HL-60 (cell line): Measurements from ENCODE around the gene NCOR2.

Experiments used
- GABPA ChIP-seq: IDR thresholded peaks from 2 replicates; pipeline ENCODE4 v1.6.1; 2012; ENCODE audit warnings: low read depth
- TF ChIP-seq, protein P1 (sequence below): IDR thresholded peaks from one replicate; pipeline ENCODE4 v1.5.1; 2011; ENCODE audit warnings: low read length, control low read depth, inconsistent platforms; ENCODE audit not compliant: insufficient read depth
- TF ChIP-seq, protein P2 (sequence below): IDR thresholded peaks from 2 replicates; pipeline ENCODE4 v1.6.1; 2012; ENCODE audit warnings: low read depth; ENCODE audit not compliant: insufficient replicate concordance

DNA sequence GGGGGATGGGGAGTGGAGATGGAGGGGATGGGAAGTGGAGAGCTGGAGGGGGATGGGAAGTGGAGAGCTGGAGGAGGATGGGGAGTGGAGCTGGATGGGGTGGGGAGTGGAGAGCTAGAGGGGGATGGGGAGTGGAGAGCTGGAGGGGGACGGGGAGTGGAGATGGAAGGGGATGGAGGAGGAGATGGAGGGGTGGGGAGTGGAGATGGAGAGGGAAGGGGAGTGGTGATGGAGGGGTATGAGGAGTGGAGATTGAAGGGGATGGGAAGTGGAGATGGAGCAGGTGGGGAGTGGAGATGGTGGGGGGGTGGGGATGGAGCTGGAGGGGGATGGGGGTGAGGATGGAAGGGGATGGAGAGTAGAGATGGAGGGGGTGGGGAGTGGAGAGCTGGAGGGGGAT, 26.1 kb downstream of the NCOR2 start:
- TF ChIP-seq, protein P1, sequence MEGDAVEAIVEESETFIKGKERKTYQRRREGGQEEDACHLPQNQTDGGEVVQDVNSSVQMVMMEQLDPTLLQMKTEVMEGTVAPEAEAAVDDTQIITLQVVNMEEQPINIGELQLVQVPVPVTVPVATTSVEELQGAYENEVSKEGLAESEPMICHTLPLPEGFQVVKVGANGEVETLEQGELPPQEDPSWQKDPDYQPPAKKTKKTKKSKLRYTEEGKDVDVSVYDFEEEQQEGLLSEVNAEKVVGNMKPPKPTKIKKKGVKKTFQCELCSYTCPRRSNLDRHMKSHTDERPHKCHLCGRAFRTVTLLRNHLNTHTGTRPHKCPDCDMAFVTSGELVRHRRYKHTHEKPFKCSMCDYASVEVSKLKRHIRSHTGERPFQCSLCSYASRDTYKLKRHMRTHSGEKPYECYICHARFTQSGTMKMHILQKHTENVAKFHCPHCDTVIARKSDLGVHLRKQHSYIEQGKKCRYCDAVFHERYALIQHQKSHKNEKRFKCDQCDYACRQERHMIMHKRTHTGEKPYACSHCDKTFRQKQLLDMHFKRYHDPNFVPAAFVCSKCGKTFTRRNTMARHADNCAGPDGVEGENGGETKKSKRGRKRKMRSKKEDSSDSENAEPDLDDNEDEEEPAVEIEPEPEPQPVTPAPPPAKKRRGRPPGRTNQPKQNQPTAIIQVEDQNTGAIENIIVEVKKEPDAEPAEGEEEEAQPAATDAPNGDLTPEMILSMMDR = no peak
- no peak for TF ChIP-seq GABPA
- TF ChIP-seq, protein P2, sequence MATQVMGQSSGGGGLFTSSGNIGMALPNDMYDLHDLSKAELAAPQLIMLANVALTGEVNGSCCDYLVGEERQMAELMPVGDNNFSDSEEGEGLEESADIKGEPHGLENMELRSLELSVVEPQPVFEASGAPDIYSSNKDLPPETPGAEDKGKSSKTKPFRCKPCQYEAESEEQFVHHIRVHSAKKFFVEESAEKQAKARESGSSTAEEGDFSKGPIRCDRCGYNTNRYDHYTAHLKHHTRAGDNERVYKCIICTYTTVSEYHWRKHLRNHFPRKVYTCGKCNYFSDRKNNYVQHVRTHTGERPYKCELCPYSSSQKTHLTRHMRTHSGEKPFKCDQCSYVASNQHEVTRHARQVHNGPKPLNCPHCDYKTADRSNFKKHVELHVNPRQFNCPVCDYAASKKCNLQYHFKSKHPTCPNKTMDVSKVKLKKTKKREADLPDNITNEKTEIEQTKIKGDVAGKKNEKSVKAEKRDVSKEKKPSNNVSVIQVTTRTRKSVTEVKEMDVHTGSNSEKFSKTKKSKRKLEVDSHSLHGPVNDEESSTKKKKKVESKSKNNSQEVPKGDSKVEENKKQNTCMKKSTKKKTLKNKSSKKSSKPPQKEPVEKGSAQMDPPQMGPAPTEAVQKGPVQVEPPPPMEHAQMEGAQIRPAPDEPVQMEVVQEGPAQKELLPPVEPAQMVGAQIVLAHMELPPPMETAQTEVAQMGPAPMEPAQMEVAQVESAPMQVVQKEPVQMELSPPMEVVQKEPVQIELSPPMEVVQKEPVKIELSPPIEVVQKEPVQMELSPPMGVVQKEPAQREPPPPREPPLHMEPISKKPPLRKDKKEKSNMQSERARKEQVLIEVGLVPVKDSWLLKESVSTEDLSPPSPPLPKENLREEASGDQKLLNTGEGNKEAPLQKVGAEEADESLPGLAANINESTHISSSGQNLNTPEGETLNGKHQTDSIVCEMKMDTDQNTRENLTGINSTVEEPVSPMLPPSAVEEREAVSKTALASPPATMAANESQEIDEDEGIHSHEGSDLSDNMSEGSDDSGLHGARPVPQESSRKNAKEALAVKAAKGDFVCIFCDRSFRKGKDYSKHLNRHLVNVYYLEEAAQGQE = no peak
